GM12878 (cell line): ENCODE measurements around the gene OSGEP. TPM values are rescaled to one million over a fixed set of nuclear protein-coding genes. Genes with fewer than 3 reads are reported as not detected.

ENCODE experiments used
- ATAC-seq: fragments of 200-7000 bp; cut with Tn5 transposase; 3 replicates; pipeline ENCODE4 v1.9.1; 2020; ENCODE audit warnings: mild to moderate bottlenecking, moderate library complexity
- BruUV-seq: library from RNA; stranded (reverse); fragments of 400-500 nt; replicated peaks from 2 replicates; lab custom pipeline; 2021; lab: Mats Ljungman, UMichigan
- CTCF ChIA-PET: fragments of 300-600 bp; sonication (Branson Sonifier 250); formaldehyde crosslinking; extraction: SDS; loops from one replicate; lab custom pipeline; 2021; ENCODE audit warnings: inconsistent platforms; lab: Yijun Ruan, JAX
- POLR2A ChIA-PET: fragments of 350-600 bp; formaldehyde crosslinking; extraction: SDS; loops from one replicate; lab custom pipeline; 2021; ENCODE audit warnings: inconsistent platforms; lab: Charles Lee
- RAD21 ChIA-PET: fragments of 300-600 bp; sonication (Branson Sonifier 250); formaldehyde crosslinking; loops from one replicate; lab custom pipeline; 2023; ENCODE audit warnings: antibody characterized with exemption; ENCODE audit not compliant: unreplicated experiment; lab: Charles Lee
- SMC1A ChIA-PET: fragments of 300-600 bp; sonication (Branson Sonifier 250); formaldehyde crosslinking; loops from one replicate; lab custom pipeline; 2023; ENCODE audit not compliant: unreplicated experiment, uncharacterized antibody; lab: Charles Lee
- DNase-seq: peaks from one replicate; pipeline ENCODE4 v3.0.0-alpha.2; 2011; ENCODE audit warnings: low read depth, low spot score
- FAIRE-seq: peaks from 3 replicates; lab custom pipeline; 2011; peaks lifted over from hg19 to GRCh38; lab: Jason Lieb, UNC
- H2AFZ ChIP-seq: 2 replicates; pipeline ENCODE4 v1.6.0; 2011; ENCODE audit warnings: low read depth, low read length, control low read depth; ENCODE audit not compliant: control insufficient read depth
- H3K27ac ChIP-seq: 2 replicates; pipeline ENCODE4 v1.5.1; 2011; ENCODE audit warnings: control low read depth; ENCODE audit not compliant: control insufficient read depth, insufficient read depth
- H3K27me3 ChIP-seq, 2 experiments: replicated peaks in 1 of 2; 2 replicates each; pipeline versions ENCODE4 v1.6.0 to v1.6.1; 2011; ENCODE audit warnings: low read length in 1 of 2; ENCODE audit not compliant: control insufficient read depth in 2 of 2, insufficient read depth in 2 of 2
- H3K36me3 ChIP-seq, 2 experiments: 2 replicates each; pipeline ENCODE4 v1.5.1; 2011; ENCODE audit warnings: low read length in 1 of 2; ENCODE audit not compliant: control insufficient read depth in 2 of 2, insufficient read depth in 2 of 2
- H3K4me1 ChIP-seq: 2 replicates; pipeline ENCODE4 v1.6.1; 2011; ENCODE audit warnings: mild to moderate bottlenecking, low read length, moderate library complexity, mixed read lengths; ENCODE audit not compliant: control insufficient read depth, insufficient read depth
- H3K4me2 ChIP-seq: 2 replicates; pipeline ENCODE4 v1.6.0; 2011; ENCODE audit warnings: control low read depth; ENCODE audit not compliant: control insufficient read depth, insufficient read depth
- H3K4me3 ChIP-seq: fragments of 200-600 bp; sonication (generic); 2 replicates; pipeline ENCODE4 v1.5.1; 2016
- H3K79me2 ChIP-seq: 2 replicates; pipeline ENCODE4 v1.6.0; 2011; ENCODE audit warnings: low read length; ENCODE audit not compliant: control insufficient read depth, insufficient read depth
- H3K9ac ChIP-seq: 2 replicates; pipeline ENCODE4 v1.8.0; 2011; ENCODE audit warnings: low read length, control low read depth, mixed read lengths; ENCODE audit not compliant: control insufficient read depth, insufficient read depth
- H3K9me3 ChIP-seq: replicated peaks from 3 replicates; pipeline ENCODE4 v1.5.1; 2011; ENCODE audit warnings: mild to moderate bottlenecking, low read length; ENCODE audit not compliant: control insufficient read depth, insufficient read depth
- H4K20me1 ChIP-seq: 2 replicates; pipeline ENCODE4 v1.6.0; 2011; ENCODE audit not compliant: control insufficient read depth, insufficient read depth
- BCLAF1 ChIP-seq: fragments of 450-650 bp; IDR thresholded peaks from 2 replicates; pipeline ENCODE4 v1.6.1; 2017; ENCODE audit warnings: antibody characterized with exemption, mild to moderate bottlenecking, moderate library complexity
- BHLHE40 ChIP-seq, 2 experiments: fragments of 450-650 bp in 1 of 2; IDR thresholded peaks; 2 replicates each; pipeline ENCODE4 v1.6.1; 2011 to 2017; ENCODE audit warnings: low read depth in 2 of 2, borderline replicate concordance in 1 of 2, improper control_type of control experiment in 1 of 2, low read length in 1 of 2, mild to moderate bottlenecking in 1 of 2
- CBX3 ChIP-seq: fragments of 200-600 bp; sonication (generic); IDR thresholded peaks from 2 replicates; pipeline ENCODE4 v1.6.1; 2016; ENCODE audit warnings: low read depth, borderline replicate concordance
- HCFC1 ChIP-seq: fragments of 150-350 bp; IDR thresholded peaks from 2 replicates; pipeline ENCODE4 v1.6.1; 2014; ENCODE audit warnings: low read length
- KAT2A ChIP-seq: conservative IDR thresholded peaks from 2 replicates; pipeline ENCODE4 v1.6.1; 2011; ENCODE audit warnings: low read depth, low read length; ENCODE audit not compliant: control insufficient read depth
- MEF2B ChIP-seq: fragments of 450-650 bp; IDR thresholded peaks from 2 replicates; pipeline ENCODE4 v1.6.1; 2018; ENCODE audit warnings: mild to moderate bottlenecking, moderate library complexity; ENCODE audit not compliant: partially characterized antibody, poor library complexity, severe bottlenecking
- MTA3 ChIP-seq: IDR thresholded peaks from 2 replicates; pipeline ENCODE4 v1.6.1; 2012; ENCODE audit warnings: low read length, inconsistent platforms, borderline replicate concordance
- NFIC ChIP-seq: IDR thresholded peaks from 2 replicates; pipeline ENCODE4 v1.6.1; 2012; ENCODE audit warnings: low read depth, mild to moderate bottlenecking, inconsistent platforms, low read length, moderate library complexity
- PAX5 ChIP-seq: IDR thresholded peaks from 2 replicates; pipeline ENCODE4 v1.6.1; 2011; ENCODE audit warnings: low read depth, low read length, borderline replicate concordance
- POLR2AphosphoS2 ChIP-seq: IDR thresholded peaks from 2 replicates; pipeline ENCODE4 v1.6.1; 2011; ENCODE audit warnings: low read depth, mild to moderate bottlenecking, low read length, improper control_type of control experiment, moderate library complexity
- RAD51 ChIP-seq: fragments of 450-650 bp; IDR thresholded peaks from 2 replicates; pipeline ENCODE4 v1.6.1; 2016; ENCODE audit warnings: moderate library complexity, mild to moderate bottlenecking, inconsistent platforms
- RCOR1 ChIP-seq: conservative IDR thresholded peaks from 2 replicates; pipeline ENCODE4 v1.6.1; 2012; ENCODE audit warnings: low read depth, low read length, improper control_type of control experiment
- RELA ChIP-seq: fragments of 450-650 bp; IDR thresholded peaks from 2 replicates; pipeline ENCODE4 v1.8.0; 2014; ENCODE audit warnings: borderline replicate concordance; ENCODE audit not compliant: partially characterized antibody
- SRF ChIP-seq, 2 experiments: IDR thresholded peaks; 2 replicates each; pipeline ENCODE4 v1.6.1; 2011; ENCODE audit warnings: low read depth in 2 of 2, low read length in 2 of 2, mild to moderate bottlenecking in 1 of 2, moderate library complexity in 1 of 2
- TBL1XR1 ChIP-seq: IDR thresholded peaks from 2 replicates; pipeline ENCODE4 v1.6.1; 2012; ENCODE audit warnings: low read depth, low read length, improper control_type of control experiment
- ZBTB4 ChIP-seq: fragments of 450-650 bp; formaldehyde crosslinking; IDR thresholded peaks from 2 replicates; pipeline ENCODE4 v1.4.0; 2022; ENCODE audit warnings: mild to moderate bottlenecking, moderate library complexity
- WGBS: methylation state at CpG from one replicate; pipeline ENCODE4 v1.1.6; 2016; ENCODE audit warnings: low lambda C conversion rate; ENCODE audit not compliant: insufficient replicate concordance, insufficient coverage; ENCODE audit errors: missing lambda C conversion rate; 5-methylcytosine and 5-hydroxymethylcytosine counted together
- in situ Hi-C: fragments of 300-500 bp; cut with MboI; formaldehyde crosslinking; loops from 9 replicates; pipeline ENCODE4 v1.14.3; 2018; ENCODE audit warnings: mixed read lengths
- intact Hi-C: fragments of 100-400 bp; cut with micrococcal nuclease; formaldehyde crosslinking; loops from one replicate; pipeline ENCODE4 v1.14.2; 2022; ENCODE audit not compliant: unreplicated experiment
- polyA plus RNA-seq, 11 experiments: library from polyadenylated mRNA; depleted of rRNA in 4 of 11; unstranded in 6 of 11; stranded (reverse) in 5 of 11; fragments of >200 nt; fragmentation: Nextera tagmentation in 4 of 11; fragmentation: Illumina TruSeq in 1 of 11; extraction: Ambion mirVana in 4 of 11; extraction: Trizol in 1 of 11; gene quantifications; 1 replicate in 1 of 11; 2 replicates in 10 of 11; pipeline versions ENCODE4 v1.2.1 to v1.2.3, GENCODE V29; 2011 to 2016; ENCODE audit warnings: inconsistent platforms in 2 of 11, missing spikeins in 2 of 11, low read depth in 1 of 11
- total RNA-seq, 4 experiments: library from RNA; depleted of rRNA in 3 of 4; stranded (reverse); fragments of >200 nt in 3 of 4; fragmentation: Illumina TruSeq in 1 of 4; extraction: Trizol in 1 of 4; gene quantifications; 2 replicates each; pipeline versions ENCODE4 v1.2.1 to v1.2.3, GENCODE V29; 2013 to 2021

Gene OSGEP
- total and polyA plus RNA-seq, 10 of the 15 experiments (the other 5 are each of a cell fraction or from before 2014, with no cell fraction given), result 47.8 to 88.9 (median 52.8) TPM

- peak; percentile 80 for ATAC-seq
- intact Hi-C loops (loop anchor here (1.0 to 2.0 kb wide), 3 partner anchors 27 to 112 kb away; partner anchors contain the start of genes PARP2 and TEP1), in situ Hi-C loops (no loop called here)
- Histone ChIP-seq H4K20me1 (no peaks in the 10 kb centered on the region), H3K36me3 (peaks cover 12 to 39% of the 10 kb centered on the region in 2 experiments), H3K27me3 (no peaks in the 10 kb centered on the region), H3K4me1 (peaks cover 6% of the 10 kb centered on the region), H3K79me2 (peaks cover 51% of the 10 kb centered on the region), H3K4me2 (peak overlapping the region; percentile 43), H3K4me3 (peak overlapping the region; percentile 83), H2AFZ (peak overlapping the region; percentile 84), H3K27ac (peak overlapping the region; percentile 98), H3K9ac (peak overlapping the region; percentile 84), H3K9me3 (no peaks in the 10 kb centered on the region)
- BruUV-seq, result TSS peak; percentile 93
- FAIRE-seq, result peak; percentile 38
- RAD21 ChIA-PET, result interaction anchor here (0.6 to 2.9 kb wide), 10 partner anchors 14 to 1056 kb away, joined by 3 to 17 read pairs (median 4); partner anchors contain the start of genes PARP2, PNP and TEP1
- under 1% methylated on average over 38 of the region's 39 CpGs for WGBS
- SMC1A ChIA-PET, result interaction anchor here (0.9 to 3.0 kb wide), 13 partner anchors 17 to 128 kb away, joined by 3 to 27 read pairs (median 5); partner anchors contain the start of genes CCNB1IP1, PARP2 and TEP1
- POLR2A ChIA-PET, result interaction anchor here (0.6 to 2.7 kb wide), 12 partner anchors 9 to 123 kb away, joined by 3 to 27 read pairs (median 5); partner anchors contain the start of genes CCNB1IP1, PARP2 and TEP1
- no peak for DNase-seq
- CTCF ChIA-PET, result interaction anchor here (0.7 to 4.7 kb wide), 9 partner anchors 14 to 219 kb away, joined by 3 to 48 read pairs (median 4); partner anchors contain the start of genes CCNB1IP1 and TEP1
- TF ChIP-seq MTA3, result no peak; the same call in 1 of the 2 replicates
- TF ChIP-seq KAT2A, result no peak
- no peak for TF ChIP-seq POLR2AphosphoS2
- no peak for TF ChIP-seq HCFC1
- TF ChIP-seq SRF (IDR thresholded peaks at IDR 0.05; ENCODE audit: low read depth in 2 of 2, low read length in 2 of 2), result no peak
- TF ChIP-seq PAX5, result no peak
- TF ChIP-seq CBX3, result no peak
- TF ChIP-seq NFIC, result no peak
- no peak for TF ChIP-seq RCOR1
- TF ChIP-seq RELA, result no peak
- no peak for TF ChIP-seq ZBTB4 (CRISPR knock-in tag)
- no peak for TF ChIP-seq BHLHE40 (IDR thresholded peaks at IDR 0.05; ENCODE audit: borderline replicate concordance in 1 of 2, low read depth in 2 of 2, low read length in 1 of 2)
- TF ChIP-seq MEF2B, result no peak
- TF ChIP-seq TBL1XR1, result no peak
- TF ChIP-seq RAD51, result no peak
- TF ChIP-seq BCLAF1, result no peak
Measured at GRCh38 chr14:20455355-20456300, 1.0 kb upstream of the OSGEP start.
